ENCODE measurements around the gene XYLT1.

Gene XYLT1

GRCh38 chr16:17143546-17144419 lies 327.0 kb downstream of the XYLT1 start:
- DNase-seq (ENCODE audit: low read depth): no peak

- DNase-seq (ENCODE audit: low read depth): no peak
Measured at GRCh38 chr16:17138801-17139200, 332.0 kb downstream of the XYLT1 start.

GRCh38 chr16:17135439-17135838 lies 335.3 kb downstream of the XYLT1 start:
- DNase-seq (ENCODE audit: low read depth): no peak

- DNase-seq (ENCODE audit: low read depth): no peak
Measured at GRCh38 chr16:17134586-17134985, 336.2 kb downstream of the XYLT1 start.

GRCh38 chr16:17133851-17134250 lies 336.9 kb downstream of the XYLT1 start:
- no peak for DNase-seq (ENCODE audit: low read depth)

GRCh38 chr16:17131351-17131750 lies 339.4 kb downstream of the XYLT1 start:
- no peak for DNase-seq (ENCODE audit: low read depth)

GRCh38 chr16:17130733-17131132 lies 340.0 kb downstream of the XYLT1 start:
- no peak for DNase-seq (ENCODE audit: low read depth)

GRCh38 chr16:17129971-17130370 lies 340.8 kb downstream of the XYLT1 start:
- DNase-seq (ENCODE audit: low read depth): no peak

GRCh38 chr16:17128791-17129190 lies 342.0 kb downstream of the XYLT1 start:
- DNase-seq (ENCODE audit: low read depth): no peak

- no peak for DNase-seq (ENCODE audit: low read depth)
Measured at GRCh38 chr16:17126156-17126555, 344.6 kb downstream of the XYLT1 start.

- DNase-seq (ENCODE audit: low read depth): no peak
Measured at GRCh38 chr16:17125671-17126070, 345.1 kb downstream of the XYLT1 start.

- no peak for DNase-seq (ENCODE audit: low read depth)
Measured at GRCh38 chr16:17117906-17118577, 352.7 kb downstream of the XYLT1 start.

- no peak for DNase-seq (ENCODE audit: low read depth)
Measured at GRCh38 chr16:17116595-17117322, 354.0 kb downstream of the XYLT1 start.

GRCh38 chr16:17109413-17109812 lies 361.3 kb downstream of the XYLT1 start:
- no peak for DNase-seq (ENCODE audit: low read depth)

- DNase-seq (ENCODE audit: low read depth): no peak
Measured at GRCh38 chr16:17108596-17108995, 362.2 kb downstream of the XYLT1 start.

GRCh38 chr16:17107450-17107849 lies 363.3 kb downstream of the XYLT1 start:
- no peak for DNase-seq (ENCODE audit: low read depth)

GRCh38 chr16:17106243-17106791 lies 364.4 kb downstream of the XYLT1 start:
- no peak for DNase-seq (ENCODE audit: low read depth)

GRCh38 chr16:17105239-17105797 lies 365.4 kb downstream of the XYLT1 start:
- DNase-seq (ENCODE audit: low read depth): no peak

GRCh38 chr16:17104654-17105053 lies 366.1 kb downstream of the XYLT1 start:
- no peak for DNase-seq (ENCODE audit: low read depth)

- no peak for DNase-seq (ENCODE audit: low read depth)
Measured at GRCh38 chr16:17103216-17103615, 367.5 kb downstream of the XYLT1 start.

- no peak for DNase-seq (ENCODE audit: low read depth)
Measured at GRCh38 chr16:17101646-17102045, 369.1 kb downstream of the XYLT1 start.

GRCh38 chr16:17098685-17099084 lies 372.1 kb downstream of the XYLT1 start:
- no peak for DNase-seq (ENCODE audit: low read depth)

Data from stimulated activated CD8-positive, alpha-beta memory T cell treated with anti-CD3 and anti-CD28 coated beads, Interleukin-15, amount 100 ng/mL, for 24 hours (primary cell).